Activated naive CD4-positive, alpha-beta T cell treated with anti-CD3 and anti-CD28 coated beads for 36 hours (primary cell): ENCODE data around the gene NOS2. TPM values are rescaled to one million over a fixed set of nuclear protein-coding genes. Genes with fewer than 3 reads are reported as not detected.
A peak's percentile ranks its signal among the peaks of the same experiment; 100 is the strongest.
"Not testable (repeated sequence)": the region's sequence is repeated elsewhere in the genome, so short reads cannot be mapped to it uniquely, and the experiment has no call there.

ENCODE experiments used
- CTCF ChIA-PET: fragments of 350-600 bp; sonication (Branson Sonifier 250); formaldehyde crosslinking; loops from one replicate; lab custom pipeline; 2021; ENCODE audit warnings: antibody characterized with exemption; lab: Charles Lee
- DNase-seq: peaks from one replicate; pipeline ENCODE4 v3.0.0-alpha.2; 2020
- H3K27ac Mint-ChIP-seq: one replicate; pipeline ENCODE4 v1.8.0; 2021; ENCODE audit warnings: mild to moderate bottlenecking, mixed read lengths
- H3K27me3 Mint-ChIP-seq: one replicate; pipeline ENCODE4 v1.8.0; 2021; ENCODE audit warnings: low read depth, mixed read lengths
- H3K36me3 Mint-ChIP-seq: one replicate; pipeline ENCODE4 v1.8.0; 2021; ENCODE audit warnings: low read depth, mixed read lengths
- H3K4me1 Mint-ChIP-seq: one replicate; pipeline ENCODE4 v1.8.0; 2021; ENCODE audit warnings: low read depth, mixed read lengths
- H3K4me3 Mint-ChIP-seq: one replicate; pipeline ENCODE4 v1.8.0; 2021; ENCODE audit warnings: mild to moderate bottlenecking, moderate library complexity, mixed read lengths
- H3K9me3 Mint-ChIP-seq: one replicate; pipeline ENCODE4 v1.8.0; 2021; ENCODE audit warnings: mixed read lengths
- intact Hi-C: fragments of 100-400 bp; cut with micrococcal nuclease; formaldehyde crosslinking; loops from one replicate; pipeline ENCODE4 v1.15.1; 2023
- total RNA-seq, 2 experiments: library from RNA; stranded (reverse); gene quantifications; one replicate each; pipeline ENCODE4 v1.2.3, GENCODE V29; 2021

Gene NOS2
- under 1 TPM; 0.05 to 0.07 TPM for total RNA-seq

- Mint-ChIP-seq H3K36me3 (no peaks in the 10 kb centered on the region), H3K4me3 (no peak within 1 kb of the TSS), H3K27me3 (peaks cover 8% of the 10 kb centered on the region), H3K27ac (no peak within 1 kb of the TSS), H3K9me3 (no peaks in the 10 kb centered on the region), H3K4me1 (peaks cover 3% of the 10 kb centered on the region)
- intact Hi-C loops = no loop called here
- no peak for DNase-seq
- CTCF ChIA-PET = interaction anchor here (0.6 to 17.8 kb wide), 4 partner anchors 39 to 93 kb away, joined by 3 to 510 read pairs (median 4); partner anchors contain the start of gene LYRM9
Measured at GRCh38 chr17:27800522-27800921, at the start of gene NOS2. TSS of gene NOS2 (minus strand) at chr17:27800529. CDS start at chr17:27798809, 1,720 bp downstream.

GRCh38 chr17:27849474-27850185 is 49.3 kb upstream of the NOS2 start:
- DNase-seq = no peak
- no peaks in the 10 kb centered on the region for H3K36me3 Mint-ChIP-seq
- CTCF ChIA-PET = interaction anchor here (0.7 to 2.0 kb wide), 2 partner anchors 30 to 105 kb away, joined by 3 to 4 read pairs; no protein-coding TSS in a partner anchor
- H3K4me3 Mint-ChIP-seq = no peak overlapping the region
- H3K9me3 Mint-ChIP-seq = no peaks in the 10 kb centered on the region
- H3K27me3 Mint-ChIP-seq = no peaks in the 10 kb centered on the region
- H3K27ac Mint-ChIP-seq = no peak overlapping the region
- intact Hi-C loops = no loop called here
- H3K4me1 Mint-ChIP-seq = peaks cover 16% of the 10 kb centered on the region

- Mint-ChIP-seq H3K27ac (no peak overlapping the region), H3K27me3 (no peaks in the 10 kb centered on the region), H3K4me1 (peaks cover 16% of the 10 kb centered on the region), H3K4me3 (no peak overlapping the region), H3K9me3 (no peaks in the 10 kb centered on the region), H3K36me3 (no peaks in the 10 kb centered on the region)
- DNase-seq = no peak
- intact Hi-C loops = no loop called here
- CTCF ChIA-PET = no interaction called here
Measured at GRCh38 chr17:27848931-27849330, 48.6 kb upstream of the NOS2 start.

- not testable (repeated sequence) for H3K27ac Mint-ChIP-seq, H3K36me3 Mint-ChIP-seq, DNase-seq, H3K9me3 Mint-ChIP-seq, H3K27me3 Mint-ChIP-seq
- CTCF ChIA-PET = interaction anchor here (0.8 to 1.9 kb wide), 6 partner anchors 23 to 44 kb away, joined by 3 to 8 read pairs (median 4); no protein-coding TSS in a partner anchor
- intact Hi-C loops = loop anchor here (1.0 kb wide), 1 partner anchor 37 kb away; no protein-coding TSS in a partner anchor
- Mint-ChIP-seq H3K4me3 (peak overlapping the region; percentile 60), H3K4me1 (peaks cover 16% of the 10 kb centered on the region)
Measured at GRCh38 chr17:27846808-27847307, 46.5 kb upstream of the NOS2 start.

GRCh38 chr17:27846042-27846655 is 45.8 kb upstream of the NOS2 start:
- CTCF ChIA-PET = interaction anchor here (0.6 to 1.9 kb wide), 6 partner anchors 23 to 45 kb away, joined by 3 to 8 read pairs (median 4); no protein-coding TSS in a partner anchor
- H3K27ac Mint-ChIP-seq = peak overlapping the region; percentile 34
- H3K4me1 Mint-ChIP-seq = peaks cover 16% of the 10 kb centered on the region
- H3K4me3 Mint-ChIP-seq = peak overlapping the region; percentile 60
- H3K27me3 Mint-ChIP-seq = no peaks in the 10 kb centered on the region
- no peaks in the 10 kb centered on the region for H3K9me3 Mint-ChIP-seq
- H3K36me3 Mint-ChIP-seq = no peaks in the 10 kb centered on the region
- peak; percentile 30 for DNase-seq
- intact Hi-C loops = loop anchor here (1.0 kb wide), 1 partner anchor 36 kb away; no protein-coding TSS in a partner anchor

- DNase-seq = no peak
- Mint-ChIP-seq H3K9me3 (no peaks in the 10 kb centered on the region), H3K4me1 (peaks cover 16% of the 10 kb centered on the region), H3K27ac (no peak overlapping the region), H3K27me3 (no peaks in the 10 kb centered on the region), H3K4me3 (no peak overlapping the region), H3K36me3 (no peaks in the 10 kb centered on the region)
- CTCF ChIA-PET = interaction anchor here (0.6 to 1.3 kb wide), 2 partner anchors 35 to 45 kb away, joined by 4 to 5 read pairs; no protein-coding TSS in a partner anchor
- intact Hi-C loops = loop anchor here (1.0 kb wide), 1 partner anchor 35 kb away; no protein-coding TSS in a partner anchor
Measured at GRCh38 chr17:27845264-27846041, 45.1 kb upstream of the NOS2 start.

GRCh38 chr17:27840688-27841087 is 40.4 kb upstream of the NOS2 start:
- CTCF ChIA-PET = no interaction called here
- DNase-seq = no peak
- Mint-ChIP-seq H3K36me3 (no peaks in the 10 kb centered on the region), H3K27ac (no peak overlapping the region), H3K4me3 (no peak overlapping the region), H3K9me3 (no peaks in the 10 kb centered on the region), H3K27me3 (no peaks in the 10 kb centered on the region), H3K4me1 (no peaks in the 10 kb centered on the region)
- intact Hi-C loops = no loop called here

GRCh38 chr17:27840406-27840678 is 40.0 kb upstream of the NOS2 start:
- H3K4me1 Mint-ChIP-seq, CTCF ChIA-PET, DNase-seq, H3K36me3 Mint-ChIP-seq, intact Hi-C loops, H3K4me3 Mint-ChIP-seq, H3K27me3 Mint-ChIP-seq, H3K9me3 Mint-ChIP-seq, H3K27ac Mint-ChIP-seq: not testable (repeated sequence)

GRCh38 chr17:27839571-27840405 is 39.5 kb upstream of the NOS2 start:
- H3K36me3 Mint-ChIP-seq, H3K27ac Mint-ChIP-seq, CTCF ChIA-PET, intact Hi-C loops, H3K4me3 Mint-ChIP-seq, H3K9me3 Mint-ChIP-seq, H3K4me1 Mint-ChIP-seq, H3K27me3 Mint-ChIP-seq, DNase-seq: not testable (repeated sequence)

- H3K4me1 Mint-ChIP-seq, H3K4me3 Mint-ChIP-seq, H3K36me3 Mint-ChIP-seq, intact Hi-C loops, H3K27me3 Mint-ChIP-seq, H3K27ac Mint-ChIP-seq, DNase-seq, CTCF ChIA-PET, H3K9me3 Mint-ChIP-seq: not testable (repeated sequence)
Measured at GRCh38 chr17:27838607-27839006, 38.3 kb upstream of the NOS2 start.

- intact Hi-C loops, H3K27me3 Mint-ChIP-seq, H3K4me1 Mint-ChIP-seq, H3K36me3 Mint-ChIP-seq, H3K9me3 Mint-ChIP-seq, DNase-seq, H3K4me3 Mint-ChIP-seq, H3K27ac Mint-ChIP-seq: not testable (repeated sequence)
- CTCF ChIA-PET = interaction anchor here (1.4 to 2.6 kb wide), 2 partner anchors 32 to 82 kb away, joined by 3 to 14 read pairs; no protein-coding TSS in a partner anchor
Measured at GRCh38 chr17:27837769-27838168, 37.4 kb upstream of the NOS2 start.
